ENCODE data around the gene LRIF1.
"Not testable (repeated sequence)": the region's sequence is repeated elsewhere in the genome, so short reads cannot be mapped to it uniquely, and the experiment has no call there.

Gene LRIF1

DNA sequence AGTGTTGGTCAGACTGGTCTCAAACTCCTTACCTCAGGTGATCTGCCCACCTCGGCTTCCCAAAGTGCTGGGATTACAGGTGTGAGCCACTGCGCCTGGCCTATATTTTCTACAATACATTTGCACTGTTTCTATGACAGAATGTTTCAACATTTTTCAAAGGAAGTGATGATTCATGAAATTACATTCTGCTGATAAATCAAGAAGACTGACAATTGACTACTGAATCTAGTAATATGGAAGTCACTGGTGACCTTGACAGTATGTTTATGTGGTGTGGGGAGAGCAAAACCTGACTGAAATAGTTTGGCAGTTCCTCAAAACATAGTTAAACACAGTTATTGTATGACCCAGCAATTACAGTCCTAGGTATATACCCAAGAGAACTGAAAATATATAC, 18.1 kb downstream of the LRIF1 start:
- no peak for DNase-seq

DNA sequence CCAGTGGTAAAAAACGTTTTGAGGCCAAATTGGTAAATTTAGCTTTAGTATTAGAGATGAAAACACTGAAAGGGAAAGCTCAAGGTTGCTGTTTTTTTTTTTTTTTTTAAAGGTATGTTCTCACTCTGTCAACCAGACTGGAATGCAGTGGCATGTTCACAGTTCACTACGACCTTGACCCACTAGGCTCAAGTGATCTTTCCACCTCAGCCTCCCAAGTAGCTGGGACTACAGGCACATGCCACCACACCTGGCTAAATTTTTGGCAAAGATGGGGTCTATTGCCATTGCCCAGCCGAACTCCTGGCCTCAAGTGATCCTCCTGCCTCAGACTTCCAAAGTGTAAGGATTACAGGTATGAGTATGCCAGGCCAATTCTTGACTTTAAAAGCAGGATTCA, 18.9 kb downstream of the LRIF1 start:
- no peak for DNase-seq

DNA sequence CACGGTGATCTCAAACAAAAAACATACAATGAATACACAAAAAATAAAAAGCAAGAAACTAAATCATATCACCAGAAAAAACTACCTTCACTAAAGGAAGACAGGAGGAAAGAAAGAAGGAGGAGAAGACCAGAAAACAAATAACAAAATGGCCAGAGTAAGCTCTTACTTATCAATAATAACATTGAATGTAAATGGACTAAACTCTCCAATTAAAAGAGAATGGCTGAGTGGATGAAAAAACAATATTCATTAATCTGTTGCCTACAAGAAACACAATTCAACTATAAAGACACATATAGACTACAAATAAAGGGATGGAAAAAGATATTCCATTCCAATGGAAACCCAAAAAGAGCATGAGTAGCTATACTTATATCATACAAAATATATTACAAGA, 27.2 kb downstream of the LRIF1 start:
- DNase-seq, result no peak

DNA sequence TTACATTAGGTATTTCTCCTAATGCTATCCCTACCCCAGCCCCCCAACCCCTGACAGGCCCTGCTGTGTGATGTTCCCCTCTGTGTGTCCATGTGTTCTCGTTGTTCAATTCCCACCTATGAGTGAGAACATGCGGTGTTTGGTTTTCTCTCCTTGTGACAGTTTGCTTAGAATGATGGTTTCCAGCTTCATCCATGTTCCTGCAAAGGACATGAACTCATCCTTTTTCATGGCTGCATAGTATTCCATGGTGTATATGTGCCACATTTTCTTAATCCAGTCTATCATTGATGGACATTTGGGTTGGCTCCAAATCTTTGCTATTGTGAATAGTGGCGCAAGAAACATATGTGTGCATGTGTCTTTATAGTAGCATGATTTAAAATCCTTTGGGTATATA, 32.6 kb downstream of the LRIF1 start:
- DNase-seq, result not testable (repeated sequence)

DNA sequence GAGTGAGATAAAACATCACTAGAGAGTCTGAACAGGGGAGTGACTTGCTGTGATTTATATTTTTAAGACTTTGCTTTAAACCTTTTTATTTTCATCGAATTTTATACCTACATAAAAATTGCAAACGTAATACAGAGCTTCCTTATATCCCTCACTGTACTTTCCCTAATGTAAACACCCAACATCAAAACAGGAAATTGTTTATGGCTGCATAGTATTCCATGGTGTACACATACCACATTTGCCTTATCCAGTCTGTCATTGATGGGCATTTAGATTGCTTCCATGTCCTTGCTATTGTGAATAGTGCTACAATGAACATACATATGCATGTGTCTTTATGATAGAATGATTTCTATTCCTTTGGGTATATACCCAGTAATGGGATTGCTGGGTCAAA, 34.8 kb downstream of the LRIF1 start:
- DNase-seq, result no peak

DNA sequence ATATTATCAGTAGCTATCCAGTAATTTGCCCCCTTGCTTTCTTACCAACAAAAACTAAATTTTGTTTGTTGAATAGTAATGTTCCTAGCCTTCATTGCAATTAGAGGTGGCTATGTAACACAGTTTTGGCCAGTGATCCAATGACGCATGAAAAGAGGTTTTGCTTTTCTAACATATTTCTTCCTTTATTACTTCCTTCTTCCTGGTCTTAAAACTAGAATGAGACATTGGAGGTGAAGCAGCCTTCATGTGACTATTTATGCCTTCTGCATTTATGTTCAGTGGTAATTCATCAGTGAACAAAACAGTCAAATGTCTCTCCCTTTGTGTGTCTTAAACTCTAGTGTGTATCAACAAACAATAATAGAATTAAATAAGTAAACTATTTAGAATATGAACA, 35.5 kb downstream of the LRIF1 start:
- DNase-seq, result no peak

DNA sequence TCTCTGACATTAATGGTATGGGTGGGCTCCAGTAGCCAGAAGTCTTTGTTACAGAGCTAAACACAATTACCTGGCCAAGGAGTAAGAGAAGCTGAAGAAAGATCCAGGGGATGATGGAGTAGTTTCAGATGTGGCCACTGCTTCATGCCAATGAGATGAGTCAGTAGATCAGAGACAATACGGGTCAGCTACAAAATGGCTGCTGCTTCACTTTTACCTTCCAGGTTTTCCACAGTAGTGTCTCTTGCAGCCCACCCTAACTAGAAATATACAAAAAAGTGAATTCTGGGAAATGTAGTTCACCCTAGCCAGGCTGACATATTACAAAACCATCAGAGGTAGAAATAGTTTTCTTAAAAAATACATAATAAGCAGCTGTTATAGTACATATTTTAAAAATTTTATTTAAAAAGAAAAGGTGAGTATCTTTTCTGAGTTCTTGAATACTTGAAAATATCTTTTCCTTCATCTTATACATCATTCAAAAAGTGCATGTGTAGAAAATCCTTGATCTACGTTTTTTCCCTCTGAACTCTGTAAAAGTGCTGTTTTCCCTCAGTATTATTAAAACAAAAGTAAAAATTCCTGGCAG, 36.1 kb downstream of the LRIF1 start:
- no peak for DNase-seq

DNA sequence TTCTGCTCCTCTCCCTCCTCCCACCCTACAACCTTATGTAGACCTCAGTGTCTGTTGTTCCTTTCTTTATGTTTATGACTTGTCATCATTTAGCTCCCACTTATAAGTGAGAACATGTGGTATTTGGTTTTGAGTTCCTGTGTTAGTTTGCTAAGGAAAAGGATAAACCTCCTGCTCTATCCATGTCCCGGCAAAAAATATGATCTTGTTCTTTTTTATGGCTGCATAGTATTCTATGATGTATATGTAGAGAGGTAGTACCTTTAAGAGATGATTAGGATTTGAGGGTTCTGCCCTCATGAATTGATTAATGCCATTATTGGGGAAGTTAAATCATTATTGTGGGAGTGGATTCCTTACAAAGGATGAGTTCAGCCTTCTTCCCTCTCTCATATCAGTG, 41.8 kb downstream of the LRIF1 start:
- DNase-seq, result no peak

DNA sequence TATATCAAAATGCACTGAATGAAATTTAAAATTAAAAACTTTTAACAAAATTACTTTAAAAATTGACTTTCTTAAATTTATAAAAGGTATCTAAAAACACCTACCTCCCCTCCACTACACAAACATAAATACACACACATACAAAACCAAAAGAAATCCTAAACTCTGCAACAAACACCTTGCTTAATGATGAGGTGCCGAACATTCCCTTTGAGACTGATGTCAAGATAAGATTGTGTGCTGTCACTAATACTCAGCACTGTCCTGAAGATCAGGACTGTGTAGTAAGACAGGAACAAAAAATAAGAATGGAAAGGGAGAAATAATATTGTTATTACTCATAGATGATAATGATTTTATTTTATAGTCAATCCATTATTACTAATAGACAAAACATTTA, 45.7 kb downstream of the LRIF1 start:
- no peak for DNase-seq

DNA sequence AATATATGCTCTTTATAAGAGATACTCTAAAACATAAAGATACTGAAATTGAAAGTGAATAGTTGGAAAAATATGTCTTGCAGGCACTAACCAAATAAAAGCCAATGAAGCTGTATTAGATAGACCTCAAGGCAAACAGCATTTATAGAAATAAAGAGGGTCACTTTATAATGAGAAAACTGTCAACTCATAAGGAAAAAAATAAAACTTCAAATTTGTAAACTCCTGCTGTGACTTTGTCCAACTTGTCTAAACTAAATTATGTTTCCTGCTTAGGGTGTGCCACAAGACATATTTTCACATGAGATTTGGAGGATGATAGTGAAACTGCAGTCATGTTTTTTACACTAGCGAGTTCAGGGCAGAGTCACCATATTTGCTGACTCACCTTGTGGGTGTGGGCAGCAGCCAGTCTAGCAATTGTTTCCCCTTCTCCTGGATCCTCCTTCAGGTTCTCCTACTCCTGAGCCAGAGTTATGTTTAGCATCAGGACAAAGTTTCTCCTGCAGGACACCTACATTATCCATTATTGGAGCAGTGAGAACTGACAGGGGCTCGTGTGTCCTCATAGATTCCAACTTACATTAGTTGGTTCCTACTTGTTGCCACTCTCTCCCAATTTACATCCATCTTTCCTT, 46.9 kb downstream of the LRIF1 start:
- peak; percentile 47 for DNase-seq

DNA sequence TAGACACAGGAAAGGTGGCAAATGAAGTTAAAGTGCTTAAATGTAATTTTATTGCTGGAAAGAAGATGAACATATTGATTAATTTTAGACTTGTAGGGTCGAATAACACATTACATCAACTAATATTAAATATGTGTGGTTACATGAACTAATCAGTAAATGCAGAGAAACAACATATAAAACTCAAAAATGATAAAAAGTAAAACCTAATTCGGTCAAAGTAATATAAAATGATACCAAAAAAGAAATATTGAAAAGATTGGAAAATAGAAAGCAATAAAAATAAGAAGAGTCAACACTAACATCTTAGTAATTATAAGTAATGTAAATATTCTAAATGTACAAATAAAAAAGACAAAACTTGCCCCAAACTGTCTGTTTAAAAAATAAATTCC, 47.5 kb downstream of the LRIF1 start:
- no peak for DNase-seq

DNA sequence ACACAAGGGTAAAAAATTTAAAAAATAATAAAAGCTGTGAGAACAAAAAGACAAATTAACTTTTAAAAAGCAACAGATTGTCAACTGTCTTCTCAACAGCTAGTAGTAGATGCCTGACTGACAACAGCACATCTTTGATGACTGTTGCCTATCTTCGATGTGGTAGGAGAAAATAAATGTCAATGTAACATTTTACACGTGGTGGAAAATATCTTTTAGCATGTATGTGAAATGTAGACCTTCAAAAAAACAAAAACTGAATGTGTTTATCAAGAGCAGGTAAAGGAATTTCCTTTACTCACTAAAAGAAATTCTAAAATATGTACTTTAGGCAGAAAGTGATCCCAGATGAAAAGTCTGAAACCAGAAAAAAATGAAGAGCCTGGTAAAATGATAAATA, 47.9 kb downstream of the LRIF1 start:
- DNase-seq, result no peak

DNA sequence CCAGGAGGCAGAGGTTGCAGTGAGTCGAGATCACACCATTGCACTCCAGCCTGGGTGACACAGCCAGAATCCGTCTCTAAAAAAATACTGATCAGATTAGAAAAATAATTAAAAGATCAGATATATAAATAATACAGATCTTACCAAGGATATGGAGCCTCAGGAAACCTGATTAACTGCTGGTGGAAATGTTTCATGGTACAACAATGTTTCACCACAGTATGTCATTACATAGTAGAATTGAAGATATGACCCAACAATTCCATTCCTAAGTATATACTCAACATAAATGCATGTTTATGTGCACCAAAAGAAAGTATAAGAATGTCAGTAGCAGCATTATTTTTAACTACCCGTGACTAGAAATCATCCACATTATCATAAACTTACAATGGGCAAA, 49.0 kb downstream of the LRIF1 start:
- no peak for DNase-seq

DNA sequence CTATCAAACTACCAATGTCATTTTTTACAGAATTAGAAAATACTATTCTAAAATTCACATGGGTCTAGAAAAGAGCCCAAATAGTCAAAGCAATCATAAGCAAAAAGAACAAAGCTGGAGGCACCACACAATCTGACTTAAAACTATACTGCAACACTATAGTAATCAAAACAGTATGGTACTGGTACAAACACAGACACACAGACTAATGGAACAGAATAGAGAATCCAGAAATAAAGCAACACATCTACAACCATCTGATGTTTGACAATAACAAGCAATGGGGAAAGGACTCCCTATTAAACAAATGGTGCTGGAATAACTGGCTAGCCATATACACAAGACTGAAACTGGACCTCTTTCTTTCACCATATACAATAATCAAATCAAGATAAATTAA, 50.9 kb downstream of the LRIF1 start:
- DNase-seq, result no peak

DNA sequence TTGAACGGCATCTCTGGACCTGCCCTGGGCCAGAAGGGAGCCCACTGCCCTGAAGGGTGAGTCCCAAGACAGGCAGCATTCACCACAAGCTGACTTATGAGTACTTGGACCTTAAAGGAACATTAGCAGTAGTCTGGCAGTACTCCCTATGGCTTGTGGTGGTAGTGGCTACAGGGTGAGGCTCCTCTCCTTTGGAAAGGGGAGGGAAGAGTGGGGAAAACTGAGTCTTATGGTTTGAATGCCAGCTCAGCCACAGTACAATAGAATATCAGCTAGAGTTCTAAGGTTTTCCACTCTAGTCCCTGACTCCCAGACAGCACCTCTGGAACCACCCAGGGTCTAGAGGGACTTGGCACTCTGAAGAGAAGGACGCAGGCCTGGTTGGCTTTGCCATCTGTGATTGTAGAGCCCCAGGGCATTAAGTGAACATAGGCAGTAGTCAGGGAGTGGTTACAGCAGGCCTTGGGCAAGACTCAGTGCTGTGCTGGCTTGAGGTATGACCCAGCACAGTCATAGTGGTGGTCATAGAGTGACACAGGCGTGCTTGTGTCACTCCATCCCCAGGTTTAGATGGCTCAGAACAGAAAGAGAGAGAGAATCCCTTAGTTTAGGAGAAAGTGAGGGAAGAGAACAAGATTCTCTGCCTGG, 59.7 kb downstream of the LRIF1 start:
- no peak for DNase-seq

DNA sequence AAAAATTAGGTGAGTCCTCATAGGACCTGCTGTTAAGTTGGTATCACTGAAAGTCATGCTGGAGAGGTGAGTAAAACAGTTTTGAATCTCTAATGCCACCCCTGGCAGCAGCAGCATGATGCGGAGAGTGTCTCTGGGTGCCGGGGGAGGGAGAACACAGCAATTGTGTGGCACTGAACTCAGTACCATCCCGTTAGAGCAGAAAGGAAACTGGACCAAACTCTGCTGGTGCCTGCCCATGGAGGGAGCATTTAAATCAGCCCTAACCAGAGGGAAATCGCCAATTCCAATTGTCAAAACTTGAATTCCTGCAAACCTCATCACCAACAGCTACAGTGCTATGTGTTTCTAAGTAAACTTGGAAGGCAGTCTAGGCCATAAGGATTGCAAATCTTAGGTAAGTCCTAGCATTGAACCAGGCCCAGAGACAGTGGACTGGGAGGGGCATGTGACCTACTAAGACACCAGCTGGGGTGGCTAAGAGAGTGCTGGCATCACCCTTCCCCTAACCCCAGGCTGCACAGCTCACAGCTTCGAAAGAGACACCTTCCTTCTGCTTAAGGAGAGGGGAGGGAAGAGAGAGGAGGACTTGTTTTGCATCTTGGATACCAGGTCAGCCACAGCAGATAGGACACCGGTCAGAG, 60.8 kb downstream of the LRIF1 start:
- DNase-seq, result no peak

DNA sequence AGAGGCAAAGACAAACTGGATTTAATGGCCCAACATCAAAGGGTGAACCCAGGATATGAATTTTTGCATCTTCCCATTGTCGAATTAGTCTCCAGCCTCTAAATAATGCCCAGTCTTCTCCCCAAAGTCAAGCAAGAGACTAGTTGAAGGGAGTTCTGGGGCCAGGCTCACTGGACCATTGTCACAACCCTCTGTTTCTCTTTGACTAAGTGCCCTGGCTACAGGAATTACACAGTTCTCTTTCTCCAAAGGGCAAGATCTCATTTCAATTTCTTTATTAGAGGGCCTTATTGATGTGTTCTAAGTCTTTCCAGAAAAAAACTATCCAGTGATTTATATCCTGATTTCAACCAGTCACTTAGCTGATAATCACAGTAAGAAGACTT, 64.3 kb downstream of the LRIF1 start:
- no peak for DNase-seq

DNA sequence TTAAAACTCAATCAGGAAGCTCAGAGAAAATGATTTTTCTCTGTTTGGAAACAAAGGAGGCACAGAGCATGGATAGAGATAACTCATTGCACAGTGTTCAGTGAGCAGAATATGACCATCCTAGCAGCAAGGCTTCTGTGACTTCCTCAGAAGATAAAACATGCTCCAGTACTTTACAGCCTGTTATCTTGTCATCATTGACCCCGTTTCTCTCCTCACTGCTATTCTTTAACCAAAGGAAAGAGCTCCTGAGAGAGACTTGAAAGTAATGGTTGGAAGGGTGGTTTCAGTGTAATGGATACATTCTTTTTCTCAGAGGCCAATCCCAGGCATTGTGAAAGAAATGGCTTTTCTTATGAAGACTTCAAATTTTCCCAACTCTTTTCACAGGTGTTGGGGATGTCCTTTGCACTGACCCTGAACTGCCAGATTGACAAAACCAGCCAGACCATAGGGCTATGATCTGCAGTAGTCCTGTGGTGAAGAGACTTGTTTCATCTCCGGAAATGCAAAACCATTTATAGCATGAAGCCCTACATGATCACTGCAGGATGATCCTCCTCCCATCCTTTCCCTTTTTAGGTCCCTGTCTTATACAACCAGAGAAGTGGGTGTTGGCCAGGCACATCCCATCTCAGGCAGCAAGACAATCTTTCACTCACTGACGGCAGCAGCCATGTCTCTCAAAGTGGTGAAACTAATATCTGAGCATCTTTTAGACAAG, 64.8 kb downstream of the LRIF1 start:
- no peak for DNase-seq

DNA sequence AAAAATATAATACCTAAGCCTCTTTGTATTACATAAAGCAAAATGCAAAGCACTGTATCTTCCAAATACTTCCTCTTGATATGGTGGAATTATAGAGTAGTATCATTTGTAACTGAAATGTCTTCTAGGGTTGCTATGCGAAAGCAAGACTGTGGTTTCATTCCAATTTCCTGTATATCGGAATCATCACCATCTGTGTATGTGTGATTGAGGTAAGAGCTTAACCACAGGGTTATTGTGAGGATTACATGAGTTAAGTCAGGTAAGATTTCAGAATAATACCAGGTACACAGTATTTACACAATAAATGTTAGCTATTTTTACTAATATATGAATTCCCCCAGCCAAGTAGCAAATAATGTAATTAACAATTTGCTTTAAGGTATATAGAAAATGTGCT, 66.0 kb downstream of the LRIF1 start:
- DNase-seq, result no peak

All from stimulated activated CD4-positive, alpha-beta T cell treated with anti-CD3 and anti-CD28 coated beads, Interleukin-15, amount 100 ng/mL, for 24 hours (primary cell).